Parathyroid adenoma (tissue), 2 donors: ENCODE data around the gene IGFBP6.

Experiments
- H2AFZ ChIP-seq: fragments of 300-600 bp; sonication (generic); one replicate; pipeline ENCODE4 v1.7.0; 2017; ENCODE audit warnings: antibody characterized with exemption, mild to moderate bottlenecking
- H3K27ac ChIP-seq: fragments of 300-600 bp; sonication (generic); one replicate; pipeline ENCODE4 v1.7.0; 2017
- H3K27me3 ChIP-seq: fragments of 300-600 bp; sonication (generic); one replicate; pipeline ENCODE4 v1.7.0; 2017; ENCODE audit warnings: low read length; ENCODE audit not compliant: control insufficient read depth, insufficient read depth
- H3K36me3 ChIP-seq: fragments of 300-600 bp; sonication (generic); one replicate; pipeline ENCODE4 v1.7.0; 2017; ENCODE audit warnings: low read length; ENCODE audit not compliant: control insufficient read depth, insufficient read depth
- H3K4me1 ChIP-seq: fragments of 300-600 bp; sonication (generic); one replicate; pipeline ENCODE4 v1.7.0; 2017; ENCODE audit warnings: control low read depth
- H3K4me2 ChIP-seq: fragments of 300-600 bp; sonication (generic); one replicate; pipeline ENCODE4 v1.7.0; 2017; ENCODE audit warnings: low read length
- H3K4me3 ChIP-seq: fragments of 300-600 bp; sonication (generic); one replicate; pipeline ENCODE4 v1.7.0; 2017; ENCODE audit warnings: low read depth, low read length
- H3K79me2 ChIP-seq: fragments of 300-600 bp; sonication (generic); one replicate; pipeline ENCODE4 v1.7.0; 2017; ENCODE audit warnings: control low read depth
- H3K9ac ChIP-seq: fragments of 300-600 bp; sonication (generic); one replicate; pipeline ENCODE4 v1.7.0; 2017; ENCODE audit warnings: mild to moderate bottlenecking
- H3K9me3 ChIP-seq: fragments of 300-600 bp; sonication (generic); one replicate; pipeline ENCODE4 v1.7.0; 2017; ENCODE audit warnings: low read length; ENCODE audit not compliant: control insufficient read depth
- CTCF ChIP-seq: fragments of 300-600 bp; sonication (generic); IDR thresholded peaks from one replicate; pipeline ENCODE4 v1.7.0; 2017; ENCODE audit warnings: antibody characterized with exemption, mild to moderate bottlenecking
- donor health status: primary hyperparathyroidism.

Gene IGFBP6

GRCh38 chr12:53065975-53066931, 31.2 kb upstream of the IGFBP6 start:
- H3K4me3 ChIP-seq: no peak overlapping the region

GRCh38 chr12:53067074-53067992, 30.1 kb upstream of the IGFBP6 start:
- TF ChIP-seq CTCF: no peak
- H3K9me3 ChIP-seq: no peaks in the 10 kb centered on the region
- H3K4me3 ChIP-seq: no peak overlapping the region
- no peaks in the 10 kb centered on the region for H3K27me3 ChIP-seq
- no peak overlapping the region for H3K9ac ChIP-seq
- H3K27ac ChIP-seq: no peak overlapping the region
- H3K79me2 ChIP-seq: no peaks in the 10 kb centered on the region
- H2AFZ ChIP-seq: no peak overlapping the region
- peaks cover 5% of the 10 kb centered on the region for H3K4me1 ChIP-seq
- no peaks in the 10 kb centered on the region for H3K36me3 ChIP-seq
- no peak overlapping the region for H3K4me2 ChIP-seq

More at GRCh38 chr12:53065975-53066931, 31.2 kb upstream of the IGFBP6 start:
- no peaks in the 10 kb centered on the region for H3K27me3 ChIP-seq
- peaks cover 14% of the 10 kb centered on the region for H3K4me1 ChIP-seq
- no peak overlapping the region for H3K4me2 ChIP-seq
- H3K36me3 ChIP-seq: no peaks in the 10 kb centered on the region
- peak; percentile 93 for TF ChIP-seq CTCF
- H3K9me3 ChIP-seq: no peaks in the 10 kb centered on the region
- no peak overlapping the region for H2AFZ ChIP-seq
- H3K9ac ChIP-seq: no peak overlapping the region
- no peaks in the 10 kb centered on the region for H3K79me2 ChIP-seq
- peak overlapping the region; percentile 69 for H3K27ac ChIP-seq

DNA sequence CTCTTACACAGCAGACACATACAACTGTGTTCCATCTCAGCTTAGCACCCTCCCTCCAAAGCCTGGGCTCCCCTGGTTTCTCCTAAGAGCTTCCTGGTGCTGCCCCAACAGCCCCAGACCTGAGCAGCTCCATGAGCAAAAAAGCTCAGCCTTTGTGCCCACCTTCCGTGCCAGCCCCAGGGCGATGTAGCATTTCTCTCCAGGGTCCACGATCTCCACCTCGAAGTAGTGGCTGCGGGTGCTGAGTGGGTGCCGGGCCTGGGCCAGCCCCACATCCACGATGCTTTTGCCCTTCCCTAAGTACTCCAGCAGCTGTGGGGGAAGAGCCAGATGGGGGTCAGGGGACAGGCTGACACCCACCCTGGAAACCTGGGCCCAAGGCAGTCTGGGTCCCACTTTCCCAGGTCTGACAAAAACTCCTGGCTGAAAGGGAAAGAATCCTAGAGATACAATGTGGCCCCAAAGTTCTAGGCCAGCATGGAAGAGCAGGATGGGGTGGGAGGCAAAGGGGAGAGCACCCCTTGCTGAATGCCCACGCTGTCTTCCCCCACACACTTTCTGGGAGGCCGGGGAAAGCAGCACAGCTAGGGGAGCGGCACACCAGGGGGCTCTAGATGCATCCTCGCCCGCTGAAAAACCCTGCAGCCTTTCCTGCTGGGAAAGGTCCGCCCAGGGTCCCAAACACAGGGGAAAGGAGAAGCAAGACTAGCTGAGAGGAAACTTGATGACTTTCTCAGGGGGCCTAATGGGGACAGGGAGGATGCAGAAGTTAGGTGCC, 29.3 kb upstream of the IGFBP6 start:
- Histone ChIP-seq H3K79me2 (no peaks in the 10 kb centered on the region), H3K4me1 (peaks cover 5% of the 10 kb centered on the region), H3K4me2 (no peak overlapping the region), H3K9me3 (no peaks in the 10 kb centered on the region), H3K9ac (no peak overlapping the region), H2AFZ (no peak overlapping the region), H3K36me3 (no peaks in the 10 kb centered on the region), H3K27ac (no peak overlapping the region), H3K27me3 (no peaks in the 10 kb centered on the region), H3K4me3 (no peak overlapping the region)
- TF ChIP-seq CTCF: no peak

DNA sequence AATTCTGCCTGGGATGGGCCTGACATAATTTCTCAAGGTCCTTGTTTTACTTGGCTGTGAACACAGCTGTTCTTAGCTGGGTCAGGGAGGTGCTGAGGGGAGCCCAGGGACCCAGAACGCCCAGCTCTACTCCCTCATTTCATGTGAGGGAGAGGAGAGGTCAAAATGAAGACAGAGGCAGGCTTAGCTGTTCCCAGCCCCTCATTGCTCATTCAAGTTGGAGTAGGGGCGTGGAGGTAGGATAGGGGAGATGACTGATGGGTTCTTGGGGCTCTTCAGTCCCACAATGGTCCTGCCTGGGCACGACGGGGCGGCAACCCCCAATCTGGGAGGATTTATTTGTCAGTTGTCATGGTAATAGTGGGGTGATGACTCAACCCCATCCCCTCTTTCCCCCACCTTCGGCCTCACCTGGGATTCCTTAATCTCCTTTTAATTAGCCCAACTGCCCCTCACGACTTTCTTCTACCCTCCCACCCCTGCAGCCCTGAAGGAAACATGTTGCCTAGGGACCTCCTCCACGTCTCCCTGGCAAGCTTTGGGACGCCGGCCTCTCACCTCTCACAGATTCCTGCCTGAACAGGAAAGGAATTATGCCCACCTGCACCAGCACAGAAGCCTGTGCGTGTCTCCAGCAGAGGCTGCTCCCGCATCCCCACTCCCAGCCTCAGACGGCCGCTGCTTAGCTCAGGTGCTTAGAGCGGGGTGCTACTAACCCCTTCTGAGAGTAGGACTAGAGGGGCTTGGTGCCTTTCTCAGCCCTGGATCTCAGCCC, 28.5 kb upstream of the IGFBP6 start:
- Histone ChIP-seq H3K36me3 (no peaks in the 10 kb centered on the region), H3K4me1 (peaks cover 5% of the 10 kb centered on the region), H3K27me3 (no peaks in the 10 kb centered on the region), H3K9ac (no peak overlapping the region), H3K9me3 (no peaks in the 10 kb centered on the region), H3K79me2 (no peaks in the 10 kb centered on the region), H2AFZ (no peak overlapping the region), H3K4me2 (no peak overlapping the region), H3K27ac (no peak overlapping the region), H3K4me3 (no peak overlapping the region)
- no peak for TF ChIP-seq CTCF
